Natural killer cell treated with Interleukin-12 subunit alpha and Interleukin-12 subunit beta and Interleukin-15 and Interleukin-18, amount 100 ng/mL, for 72 hours (primary cell): ENCODE measurements around the gene P3H1. TPM values are rescaled to one million over a fixed set of nuclear protein-coding genes. Genes with fewer than 3 reads are reported as not detected.
"Not testable (repeated sequence)": the region's sequence is repeated elsewhere in the genome, so short reads cannot be mapped to it uniquely, and the experiment has no call there.

ENCODE experiments used
- ATAC-seq, 2 donors: fragments of 150-1000 bp; cut with Tn5 transposase in 1 of 2; sonication (Bioruptor Pico), chemical (Tn5 transposase) in 1 of 2; 2 replicates each; pipeline ENCODE4 v1.10.0; 2021
- DNase-seq: peaks from one replicate; pipeline ENCODE4 v3.0.0; 2022; ENCODE audit warnings: low spot score
- H3K27ac Mint-ChIP-seq, 2 donors: 1 replicate in 1 of 2; 2 replicates in 1 of 2; pipeline ENCODE4 v1.8.0; 2022; ENCODE audit warnings: mixed read lengths in 2 of 2, mild to moderate bottlenecking in 1 of 2, moderate library complexity in 1 of 2
- H3K27me3 Mint-ChIP-seq, 2 donors: 1 replicate in 1 of 2; 2 replicates in 1 of 2; pipeline ENCODE4 v1.8.0; 2022; ENCODE audit warnings: mixed read lengths in 2 of 2
- H3K36me3 Mint-ChIP-seq: one replicate; pipeline ENCODE4 v1.8.0; 2022; ENCODE audit warnings: mixed read lengths
- H3K4me1 Mint-ChIP-seq, 2 donors: 1 replicate in 1 of 2; 2 replicates in 1 of 2; pipeline ENCODE4 v1.8.0; 2022; ENCODE audit warnings: low read depth in 2 of 2, mixed read lengths in 2 of 2, mild to moderate bottlenecking in 1 of 2
- H3K4me3 Mint-ChIP-seq: one replicate; pipeline ENCODE4 v1.8.0; 2022; ENCODE audit warnings: mixed read lengths
- H3K9me3 Mint-ChIP-seq: 2 replicates; pipeline ENCODE4 v1.8.0; 2022; ENCODE audit warnings: mixed read lengths
- total RNA-seq, 2 donors: library from RNA; stranded (reverse); gene quantifications; one replicate each; pipeline ENCODE4 v1.2.3, GENCODE V29; 2022

The P3H1 gene
- total RNA-seq, 2 donors from 2014 or later, result 35.7 to 52.3 TPM

- H3K27me3 Mint-ChIP-seq, result no peaks in the 10 kb centered on the region
- no peaks in the 10 kb centered on the region for H3K36me3 Mint-ChIP-seq
- H3K4me3 Mint-ChIP-seq, result no peak overlapping the region
- H3K9me3 Mint-ChIP-seq, result no peaks in the 10 kb centered on the region
- no peak for DNase-seq
- ATAC-seq, result no peak
- H3K27ac Mint-ChIP-seq, result no peak overlapping the region
- peaks cover 0 to 4% of the 10 kb centered on the region in 2 donors for H3K4me1 Mint-ChIP-seq
Observed at GRCh38 chr1:42736152-42736551, 30.7 kb downstream of the P3H1 start.

- no peaks in the 10 kb centered on the region for H3K9me3 Mint-ChIP-seq
- H3K27me3 Mint-ChIP-seq, result no peaks in the 10 kb centered on the region
- H3K4me1 Mint-ChIP-seq, result peaks cover 0 to 4% of the 10 kb centered on the region in 2 donors
- H3K4me3 Mint-ChIP-seq, result no peak overlapping the region
- DNase-seq (no peak), ATAC-seq (no peak)
- no peaks in the 10 kb centered on the region for H3K36me3 Mint-ChIP-seq
- no peak overlapping the region for H3K27ac Mint-ChIP-seq
Observed at GRCh38 chr1:42735477-42736105, 31.2 kb downstream of the P3H1 start.

GRCh38 chr1:42735056-42735455 lies 31.8 kb downstream of the P3H1 start:
- H3K4me1 Mint-ChIP-seq, result peaks cover 0 to 4% of the 10 kb centered on the region in 2 donors
- ATAC-seq, result no peak
- no peaks in the 10 kb centered on the region for H3K9me3 Mint-ChIP-seq
- no peaks in the 10 kb centered on the region for H3K27me3 Mint-ChIP-seq
- no peak overlapping the region for H3K4me3 Mint-ChIP-seq
- no peaks in the 10 kb centered on the region for H3K36me3 Mint-ChIP-seq
- no peak for DNase-seq
- H3K27ac Mint-ChIP-seq, result no peak overlapping the region

GRCh38 chr1:42734201-42735035 lies 32.4 kb downstream of the P3H1 start:
- no peaks in the 10 kb centered on the region for H3K27me3 Mint-ChIP-seq
- no peaks in the 10 kb centered on the region for H3K9me3 Mint-ChIP-seq
- peaks cover 0 to 4% of the 10 kb centered on the region in 2 donors for H3K4me1 Mint-ChIP-seq
- no peak for DNase-seq
- no peaks in the 10 kb centered on the region for H3K36me3 Mint-ChIP-seq
- no peak overlapping the region for H3K27ac Mint-ChIP-seq
- no peak overlapping the region for H3K4me3 Mint-ChIP-seq
- no peak for ATAC-seq

- Mint-ChIP-seq H3K9me3 (no peaks in the 10 kb centered on the region), H3K27me3 (no peaks in the 10 kb centered on the region), H3K4me3 (no peak overlapping the region), H3K36me3 (no peaks in the 10 kb centered on the region), H3K4me1 (peaks cover 0 to 4% of the 10 kb centered on the region in 2 donors), H3K27ac (no peak overlapping the region)
- no peak for ATAC-seq
- no peak for DNase-seq
Observed at GRCh38 chr1:42733415-42734200, 33.2 kb downstream of the P3H1 start.

- Mint-ChIP-seq H3K9me3 (no peaks in the 10 kb centered on the region), H3K27me3 (no peaks in the 10 kb centered on the region), H3K36me3 (no peaks in the 10 kb centered on the region), H3K27ac (no peak overlapping the region), H3K4me3 (no peak overlapping the region), H3K4me1 (peaks cover 0 to 1% of the 10 kb centered on the region in 2 donors)
- DNase-seq (no peak), ATAC-seq (no peak)
Observed at GRCh38 chr1:42732126-42732680, 34.6 kb downstream of the P3H1 start.

- no peaks in the 10 kb centered on the region for H3K27me3 Mint-ChIP-seq
- DNase-seq, result no peak
- no peak overlapping the region for H3K27ac Mint-ChIP-seq
- no peak for ATAC-seq
- H3K36me3 Mint-ChIP-seq, result no peaks in the 10 kb centered on the region
- no peaks in the 10 kb centered on the region for H3K4me1 Mint-ChIP-seq
- no peak overlapping the region for H3K4me3 Mint-ChIP-seq
- H3K9me3 Mint-ChIP-seq, result no peaks in the 10 kb centered on the region
Observed at GRCh38 chr1:42731585-42731984, 35.2 kb downstream of the P3H1 start.

- H3K27me3 Mint-ChIP-seq, result no peaks in the 10 kb centered on the region
- H3K4me3 Mint-ChIP-seq, result no peak overlapping the region
- H3K36me3 Mint-ChIP-seq, result no peaks in the 10 kb centered on the region
- ATAC-seq (no peak), DNase-seq (no peak)
- no peak overlapping the region for H3K27ac Mint-ChIP-seq
- no peaks in the 10 kb centered on the region for H3K4me1 Mint-ChIP-seq
- H3K9me3 Mint-ChIP-seq, result no peaks in the 10 kb centered on the region
Observed at GRCh38 chr1:42730988-42731387, 35.8 kb downstream of the P3H1 start.

GRCh38 chr1:42730002-42730401 lies 36.8 kb downstream of the P3H1 start:
- H3K4me1 Mint-ChIP-seq, result no peaks in the 10 kb centered on the region
- no peaks in the 10 kb centered on the region for H3K9me3 Mint-ChIP-seq
- ATAC-seq, result no peak
- no peaks in the 10 kb centered on the region for H3K27me3 Mint-ChIP-seq
- no peak for DNase-seq
- H3K4me3 Mint-ChIP-seq, result no peak overlapping the region
- H3K36me3 Mint-ChIP-seq, result no peaks in the 10 kb centered on the region
- H3K27ac Mint-ChIP-seq, result no peak overlapping the region

GRCh38 chr1:42725820-42726219 lies 41.0 kb downstream of the P3H1 start:
- H3K27ac Mint-ChIP-seq, H3K4me3 Mint-ChIP-seq, H3K9me3 Mint-ChIP-seq, H3K36me3 Mint-ChIP-seq, H3K27me3 Mint-ChIP-seq, ATAC-seq, DNase-seq, H3K4me1 Mint-ChIP-seq: not testable (repeated sequence)

- Mint-ChIP-seq H3K4me3 (no peak overlapping the region), H3K9me3 (no peaks in the 10 kb centered on the region), H3K4me1 (no peaks in the 10 kb centered on the region), H3K27me3 (no peaks in the 10 kb centered on the region), H3K36me3 (no peaks in the 10 kb centered on the region), H3K27ac (no peak overlapping the region)
- DNase-seq (no peak), ATAC-seq (no peak)
Observed at GRCh38 chr1:42723511-42723910, 43.3 kb downstream of the P3H1 start.

GRCh38 chr1:42722403-42722802 lies 44.4 kb downstream of the P3H1 start:
- not testable (repeated sequence) for H3K27ac Mint-ChIP-seq, H3K4me3 Mint-ChIP-seq, H3K27me3 Mint-ChIP-seq, H3K9me3 Mint-ChIP-seq, ATAC-seq, H3K4me1 Mint-ChIP-seq, H3K36me3 Mint-ChIP-seq, DNase-seq

GRCh38 chr1:42721926-42722325 lies 44.9 kb downstream of the P3H1 start:
- no peaks in the 10 kb centered on the region for H3K9me3 Mint-ChIP-seq
- no peaks in the 10 kb centered on the region for H3K4me1 Mint-ChIP-seq
- DNase-seq (no peak), ATAC-seq (no peak)
- H3K36me3 Mint-ChIP-seq, result peaks cover 5% of the 10 kb centered on the region
- no peaks in the 10 kb centered on the region for H3K27me3 Mint-ChIP-seq
- H3K4me3 Mint-ChIP-seq, result no peak overlapping the region
- H3K27ac Mint-ChIP-seq, result no peak overlapping the region

GRCh38 chr1:42720868-42721267 lies 46.0 kb downstream of the P3H1 start:
- Mint-ChIP-seq H3K27ac (no peak overlapping the region), H3K27me3 (no peaks in the 10 kb centered on the region), H3K4me1 (peaks cover 5% of the 10 kb centered on the region in 2 donors), H3K4me3 (no peak overlapping the region), H3K9me3 (no peaks in the 10 kb centered on the region), H3K36me3 (peaks cover 12% of the 10 kb centered on the region)
- DNase-seq (no peak), ATAC-seq (no peak)
